H1 (cell line): ENCODE measurements around the gene TAF4. TPM values are rescaled to one million over a fixed set of nuclear protein-coding genes. Genes with fewer than 3 reads are reported as not detected.
A peak's percentile ranks its signal among the peaks of the same experiment; 100 is the strongest.

Experiments used
- CTCF ChIA-PET: fragments of 300-600 bp; sonication (Branson Sonifier 250); formaldehyde crosslinking; loops from one replicate; lab custom pipeline; 2021; ENCODE audit not compliant: partially characterized antibody; lab: Charles Lee
- POLR2A ChIA-PET: fragments of 300-600 bp; sonication (Branson Sonifier 250); formaldehyde crosslinking; loops from one replicate; lab custom pipeline; 2021; ENCODE audit warnings: inconsistent platforms; ENCODE audit not compliant: partially characterized antibody; lab: Charles Lee
- DNase-seq, 2 experiments: peaks; one replicate each; pipeline versions ENCODE4 v3.0.0 to v3.0.0-alpha.2; 2010 to 2022; ENCODE audit warnings: low spot score in 2 of 2, low read depth in 1 of 2, mixed read lengths in 1 of 2
- FAIRE-seq: peaks from 2 replicates; lab custom pipeline; 2011; peaks lifted over from hg19 to GRCh38; lab: Jason Lieb, UNC
- H2AFZ ChIP-seq: 2 replicates; pipeline ENCODE4 v1.8.1; 2012; ENCODE audit warnings: low read length, inconsistent platforms
- H2AK5ac ChIP-seq: 2 replicates; pipeline ENCODE4 v1.6.1; 2013; ENCODE audit warnings: low read depth, low read length
- H2BK120ac ChIP-seq: replicated peaks from 2 replicates; pipeline ENCODE3; 2013; ENCODE audit warnings: low read depth, low read length, inconsistent platforms
- H2BK12ac ChIP-seq: 2 replicates; pipeline ENCODE4 v1.6.1; 2013; ENCODE audit warnings: low read depth, low read length
- H2BK15ac ChIP-seq: 2 replicates; pipeline ENCODE4 v1.6.1; 2013; ENCODE audit warnings: low read length
- H2BK20ac ChIP-seq: 2 replicates; pipeline ENCODE4 v1.6.1; 2013; ENCODE audit warnings: low read length
- H2BK5ac ChIP-seq: 2 replicates; pipeline ENCODE4 v1.6.1; 2013; ENCODE audit warnings: low read depth, low read length
- H3K14ac ChIP-seq: 2 replicates; pipeline ENCODE4 v1.6.1; 2013; ENCODE audit warnings: inconsistent platforms; ENCODE audit not compliant: insufficient read length
- H3K18ac ChIP-seq: 2 replicates; pipeline ENCODE4 v1.6.1; 2013; ENCODE audit warnings: low read length; ENCODE audit errors: extremely low read depth
- H3K23ac ChIP-seq: 2 replicates; pipeline ENCODE4 v1.6.1; 2013; ENCODE audit warnings: inconsistent platforms; ENCODE audit not compliant: insufficient read length
- H3K23me2 ChIP-seq: 2 replicates; pipeline ENCODE4 v1.6.1; 2013; ENCODE audit warnings: low read depth, low read length
- H3K27ac ChIP-seq: 2 replicates; pipeline ENCODE4 v1.6.1; 2011; ENCODE audit warnings: low read depth, low read length, inconsistent platforms
- H3K27me3 ChIP-seq, 4 experiments: replicated peaks in 1 of 4; 1 replicate in 1 of 4; 2 replicates in 3 of 4; pipeline versions ENCODE4 v1.6.1 to v1.8.1; 2011 to 2013; ENCODE audit warnings: low read length in 3 of 4, mild to moderate bottlenecking in 3 of 4, inconsistent platforms in 2 of 4, mixed read lengths in 2 of 4, moderate library complexity in 1 of 4; ENCODE audit not compliant: control insufficient read depth in 3 of 4, insufficient read depth in 3 of 4; ENCODE audit errors: extremely low read depth in 1 of 4
- H3K36me3 ChIP-seq, 4 experiments: 2 replicates each; pipeline versions ENCODE4 v1.6.1 to v1.8.1; 2011 to 2013; ENCODE audit warnings: mild to moderate bottlenecking in 4 of 4, low read length in 3 of 4, moderate library complexity in 2 of 4, control low read depth in 1 of 4, inconsistent platforms in 1 of 4; ENCODE audit not compliant: insufficient read depth in 4 of 4, control insufficient read depth in 2 of 4
- H3K4ac ChIP-seq: replicated peaks from 2 replicates; pipeline ENCODE3; 2013; ENCODE audit warnings: low read length, low read depth, mixed read lengths, inconsistent platforms; ENCODE audit not compliant: insufficient read length
- H3K4me1 ChIP-seq, 4 experiments: replicated peaks in 1 of 4; 1 replicate in 1 of 4; 2 replicates in 3 of 4; pipeline versions ENCODE4 v1.6.1 to v1.8.1; 2011 to 2013; ENCODE audit warnings: low read length in 3 of 4, inconsistent platforms in 2 of 4, mixed read lengths in 1 of 4; ENCODE audit not compliant: insufficient read depth in 4 of 4, control insufficient read depth in 3 of 4
- H3K4me2 ChIP-seq, 2 experiments: 2 replicates each; pipeline versions ENCODE4 v1.6.1 to v1.8.1; 2011 to 2013; ENCODE audit warnings: low read depth in 2 of 2, low read length in 2 of 2, control low read depth in 1 of 2, inconsistent platforms in 1 of 2, mild to moderate bottlenecking in 1 of 2; ENCODE audit not compliant: insufficient read depth in 1 of 2
- H3K4me3 ChIP-seq, 4 experiments: fragments of 200-600, 300-600 bp in 1 of 4; sonication (generic), shearing (Covaris generic), sonication (Bioruptor Twin) in 1 of 4; 2 replicates each; pipeline versions ENCODE4 v1.5.1 to v1.8.1; 2011 to 2016; ENCODE audit warnings: low read length in 4 of 4, low read depth in 3 of 4, control low read depth in 2 of 4, inconsistent platforms in 2 of 4, mild to moderate bottlenecking in 2 of 4, mixed read lengths in 1 of 4, moderate library complexity in 1 of 4; ENCODE audit not compliant: insufficient read depth in 2 of 4; ENCODE audit errors: extremely low read depth in 1 of 4
- H3K56ac ChIP-seq: replicated peaks from 2 replicates; pipeline ENCODE3; 2013; ENCODE audit warnings: low read depth, mild to moderate bottlenecking, mixed read lengths, low read length, inconsistent platforms; ENCODE audit not compliant: insufficient read length
- H3K79me1 ChIP-seq: 2 replicates; pipeline ENCODE4 v1.6.1; 2013; ENCODE audit warnings: low read depth, low read length, control low read depth
- H3K79me2 ChIP-seq, 2 experiments: 2 replicates each; pipeline versions ENCODE4 v1.6.1 to v1.8.1; 2012 to 2013; ENCODE audit warnings: low read length in 2 of 2, mild to moderate bottlenecking in 2 of 2, inconsistent platforms in 1 of 2; ENCODE audit not compliant: insufficient read depth in 2 of 2, control insufficient read depth in 1 of 2
- H3K9ac ChIP-seq, 4 experiments: replicated peaks in 1 of 4; 1 replicate in 1 of 4; 2 replicates in 3 of 4; pipeline versions ENCODE4 v1.6.1 to v1.8.1; 2011 to 2013; ENCODE audit warnings: low read depth in 3 of 4, low read length in 3 of 4, control low read depth in 2 of 4, mild to moderate bottlenecking in 2 of 4, moderate library complexity in 2 of 4, inconsistent platforms in 1 of 4; ENCODE audit errors: extremely low read depth in 1 of 4
- H3K9me3 ChIP-seq, 2 experiments: 2 replicates each; pipeline versions ENCODE4 v1.6.1 to v1.8.1; 2012 to 2013; ENCODE audit warnings: mild to moderate bottlenecking in 2 of 2, moderate library complexity in 2 of 2, control low read depth in 1 of 2, inconsistent platforms in 1 of 2, low read depth in 1 of 2, low read length in 1 of 2, mixed read lengths in 1 of 2; ENCODE audit not compliant: insufficient read depth in 2 of 2
- H4K20me1 ChIP-seq, 2 experiments: replicated peaks in 1 of 2; 2 replicates each; pipeline versions ENCODE3 to v1.8.1; 2011 to 2013; ENCODE audit warnings: inconsistent platforms in 2 of 2, low read length in 2 of 2, mild to moderate bottlenecking in 1 of 2; ENCODE audit not compliant: insufficient read depth in 2 of 2, control insufficient read depth in 1 of 2
- H4K5ac ChIP-seq: 2 replicates; pipeline ENCODE4 v1.6.1; 2013; ENCODE audit warnings: low read length, low read depth, mixed read lengths, inconsistent platforms; ENCODE audit not compliant: insufficient read length
- H4K8ac ChIP-seq: 2 replicates; pipeline ENCODE4 v1.8.0; 2013; ENCODE audit warnings: mild to moderate bottlenecking, moderate library complexity, low read length, inconsistent platforms; ENCODE audit not compliant: insufficient read depth; ENCODE audit errors: extremely low read depth
- H4K91ac ChIP-seq: replicated peaks from 2 replicates; pipeline ENCODE3; 2013; ENCODE audit warnings: low read length, mixed read lengths, inconsistent platforms; ENCODE audit not compliant: insufficient read length
- CTCF ChIP-seq, 3 experiments: IDR thresholded peaks; 1 replicate in 2 of 3; 2 replicates in 1 of 3; pipeline versions ENCODE4 v1.5.1 to v1.6.1; 2011; ENCODE audit warnings: low read length in 3 of 3, mild to moderate bottlenecking in 3 of 3, inconsistent platforms in 2 of 3, low read depth in 1 of 3, moderate library complexity in 1 of 3; ENCODE audit not compliant: insufficient read depth in 1 of 3; ENCODE audit errors: control extremely low read depth in 1 of 3
- RAD21 ChIP-seq, 2 experiments: IDR thresholded peaks in 1 of 2; conservative IDR thresholded peaks in 1 of 2; 2 replicates each; pipeline ENCODE4 v1.6.1; 2011; ENCODE audit warnings: low read depth in 2 of 2, low read length in 2 of 2, improper control_type of control experiment in 1 of 2, inconsistent platforms in 1 of 2, mild to moderate bottlenecking in 1 of 2, moderate library complexity in 1 of 2
- SP1 ChIP-seq: IDR thresholded peaks from 2 replicates; pipeline ENCODE4 v1.6.1; 2011; ENCODE audit warnings: low read depth, low read length
- WGBS, 2 experiments: shearing (Covaris generic) in 1 of 2; methylation state at CpG; one replicate each; pipeline versions ENCODE4 v1.1.6 to v1.1.7; 2013 to 2015; ENCODE audit warnings: low lambda C conversion rate in 2 of 2, mixed read lengths in 2 of 2, inconsistent platforms in 1 of 2, low coverage in 1 of 2, missing lambda C conversion rate in 1 of 2; ENCODE audit not compliant: insufficient replicate concordance in 2 of 2, insufficient coverage in 1 of 2, insufficient read length in 1 of 2; ENCODE audit errors: extremely low coverage in 1 of 2, missing lambda C conversion rate in 1 of 2; 5-methylcytosine and 5-hydroxymethylcytosine counted together
- polyA plus RNA-seq, 7 experiments: library from polyadenylated mRNA; depleted of rRNA in 3 of 7; stranded (reverse) in 5 of 7; unstranded in 2 of 7; fragments of >200 nt in 5 of 7; fragments of 200-250 nt in 2 of 7; gene quantifications; 1 replicate in 5 of 7; 2 replicates in 1 of 7; 4 replicates in 1 of 7; pipeline versions ENCODE4 v1.2.1 to v1.2.3, GENCODE V29; 2011 to 2013; ENCODE audit warnings: missing spikeins in 2 of 7, mixed read lengths in 2 of 7
- total RNA-seq: library from RNA; stranded (reverse); fragmentation: NEBNext Ultra II Directional; extraction: Animal tissue kit (Norgen Biotek cat#: 25700); gene quantifications from 2 replicates; pipeline ENCODE4 v1.2.1, GENCODE V29; 2021

Gene TAF4
- total and polyA plus RNA-seq, 2 of the 8 experiments (the other 6 are each of a cell fraction or from before 2014, with no cell fraction given), result 16.0 to 30.1 TPM

GRCh38 chr20:62068997-62069396 lies 3.3 kb upstream of the TAF4 start:
- 0 out of 4 replicates have a peak, but pooled peaks of 1 of the 2 experiments have one; percentile 5 for TF ChIP-seq RAD21 (IDR thresholded peaks at IDR 0.05 in 1 of 2, conservative IDR thresholded peaks at IDR 0.05 in 1 of 2; ENCODE audit: low read depth in 2 of 2, low read length in 2 of 2)
- TF ChIP-seq SP1, result no peak
- TF ChIP-seq CTCF (IDR thresholded peaks at IDR 0.05; ENCODE audit: control extremely low read depth in 1 of 3, insufficient read depth in 1 of 3, low read depth in 1 of 3, low read length in 3 of 3), result peak in 1 of 3 experiments; percentile 17; a peak in 1 of 4 replicates
- TF ChIP-seq, all 59 proteins: peak for 2
- Histone ChIP-seq H3K4ac (no peak overlapping the region), H4K8ac (no peak overlapping the region), H4K20me1 (peaks cover 2 to 4% of the 10 kb centered on the region in 2 experiments), H2BK12ac (no peak overlapping the region), H3K9me3 (peaks cover 13 to 14% of the 10 kb centered on the region in 2 experiments), H2AK5ac (no peak overlapping the region), H2BK5ac (no peak overlapping the region), H3K36me3 (no peaks in the 10 kb centered on the region), H3K18ac (no peak overlapping the region), H3K27me3 (no peaks in the 10 kb centered on the region), H2BK120ac (no peak overlapping the region), H3K79me2 (peaks cover 0 to 4% of the 10 kb centered on the region in 2 experiments; a peak in 2 of 4 replicates), H4K5ac (no peak overlapping the region), H2AFZ (no peak overlapping the region), H3K27ac (no peak overlapping the region), H3K4me1 (peaks cover 5 to 13% (median 9%) of the 10 kb centered on the region in 4 experiments), H3K56ac (no peak overlapping the region), H3K23me2 (peaks cover 7% of the 10 kb centered on the region; the same call in 1 of the 2 replicates), H2BK20ac (no peak overlapping the region), H3K23ac (no peak overlapping the region), H3K79me1 (no peaks in the 10 kb centered on the region; the same call in 1 of the 2 replicates), H3K4me2 (peak overlapping the region in 1 of 2 experiments; percentile 14; a peak in 1 of 4 replicates), H3K4me3 (no peak overlapping the region), H4K91ac (no peak overlapping the region), H2BK15ac (no peak overlapping the region), H3K9ac (no peak overlapping the region), H3K14ac (no peak overlapping the region)
- no peak for DNase-seq
- POLR2A ChIA-PET, result interaction anchor here (0.9 to 4.5 kb wide), 6 partner anchors 12 to 75 kb away, joined by 3 to 125 read pairs (median 8); partner anchors contain the start of genes LSM14B, PSMA7 and SS18L1
- WGBS, 2 experiments, result 88% methylated on average over 7 of the region's 7 CpGs; no CpG with 5 or more reads in 1 of the 2 experiments
- CTCF ChIA-PET, result interaction anchor here (0.7 to 2.1 kb wide), 4 partner anchors 16 to 67 kb away, joined by 4 to 9 read pairs (median 6); no protein-coding TSS in a partner anchor
- FAIRE-seq, result no peak
